HUDEP-2 (cell line): Measurements from ENCODE around the gene ARHGEF28.
A peak's percentile ranks its signal among the peaks of the same experiment; 100 is the strongest.

ENCODE experiments used
- DNase-seq, 76 experiments: peaks; one replicate each; lab custom pipeline; 2025; ENCODE audit not compliant: unreplicated experiment in 76 of 76; lab: John Stamatoyannopoulos, UW

The ARHGEF28 gene

DNA sequence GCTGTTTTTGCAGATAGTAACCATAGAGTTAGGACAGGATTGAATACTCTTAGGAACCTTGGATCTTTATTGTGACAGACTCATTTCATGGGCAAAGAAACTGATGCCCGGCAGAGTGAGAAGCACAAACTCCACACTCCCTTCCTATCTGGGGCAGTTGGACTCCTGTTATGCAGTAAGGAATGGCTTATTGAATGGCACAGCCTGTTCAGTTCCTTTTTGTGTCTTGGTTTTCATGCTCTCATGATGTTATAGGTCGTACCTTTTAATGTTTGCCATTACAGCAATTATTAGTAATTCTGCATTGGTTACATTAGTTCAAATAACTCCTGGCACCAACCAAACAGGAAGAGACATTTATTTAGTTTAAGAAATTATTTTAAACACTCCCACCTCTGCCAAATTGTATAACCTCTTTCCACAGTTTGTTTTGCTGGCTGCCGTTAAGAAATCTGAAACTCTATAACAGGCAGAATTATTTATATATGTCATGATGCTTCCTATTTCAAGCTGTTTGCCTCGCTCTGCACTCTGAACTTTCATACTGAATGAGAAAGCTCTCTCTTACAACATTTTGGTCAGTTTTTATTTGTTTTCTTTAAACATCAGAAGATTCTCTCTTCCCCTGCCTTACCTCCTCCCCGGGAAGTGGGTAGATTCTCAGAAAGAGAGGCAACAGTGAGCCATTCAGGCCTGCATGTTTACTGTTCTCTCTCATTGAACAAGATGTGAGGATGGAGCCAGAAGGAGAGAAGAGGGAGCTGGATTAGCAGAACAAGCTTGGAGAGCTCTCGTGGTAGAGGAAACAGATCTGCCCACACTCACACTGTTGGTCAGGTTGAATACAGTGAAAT lies 144.4 kb downstream of the ARHGEF28 start:
- DNase-seq: no peak

DNA sequence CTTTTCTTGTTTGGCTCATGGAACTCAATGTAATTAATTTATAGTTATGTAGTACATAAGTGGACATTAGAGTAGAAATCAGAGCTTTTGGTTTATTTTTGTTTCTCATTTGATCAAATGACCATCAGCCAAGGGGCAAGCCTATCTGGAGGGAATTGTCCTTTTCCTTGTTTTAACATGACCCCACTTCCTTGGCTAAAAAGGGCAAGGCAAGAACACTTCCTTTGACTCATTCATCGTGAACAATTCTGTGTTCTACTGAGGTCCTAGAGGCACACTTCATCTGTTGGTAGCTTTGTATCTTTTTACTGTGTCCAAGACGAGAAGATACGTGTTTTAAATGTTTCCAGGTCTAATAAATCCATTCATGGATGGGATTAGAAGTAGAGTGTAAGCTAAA lies 148.9 kb downstream of the ARHGEF28 start:
- no peak for DNase-seq

DNA sequence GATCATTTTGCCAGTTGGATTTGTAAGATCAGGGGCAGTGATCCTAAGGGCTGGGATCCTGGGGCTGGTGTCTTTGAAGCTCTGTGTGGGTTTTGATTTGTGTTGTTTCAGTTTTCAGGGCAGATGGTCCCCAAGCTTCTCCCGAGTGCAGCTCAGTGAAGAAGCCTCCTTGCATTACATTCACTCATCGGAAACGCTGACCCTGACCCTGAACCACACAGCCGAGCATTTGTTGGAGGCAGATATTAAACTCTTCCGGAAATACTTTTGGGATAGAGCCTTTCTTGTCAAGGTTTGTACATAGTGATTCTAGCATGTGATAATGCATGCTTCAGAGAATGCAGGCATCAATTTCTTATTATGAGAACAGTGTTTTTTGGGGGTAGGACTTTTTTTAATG lies 150.4 kb downstream of the ARHGEF28 start:
- no peak for DNase-seq

DNA sequence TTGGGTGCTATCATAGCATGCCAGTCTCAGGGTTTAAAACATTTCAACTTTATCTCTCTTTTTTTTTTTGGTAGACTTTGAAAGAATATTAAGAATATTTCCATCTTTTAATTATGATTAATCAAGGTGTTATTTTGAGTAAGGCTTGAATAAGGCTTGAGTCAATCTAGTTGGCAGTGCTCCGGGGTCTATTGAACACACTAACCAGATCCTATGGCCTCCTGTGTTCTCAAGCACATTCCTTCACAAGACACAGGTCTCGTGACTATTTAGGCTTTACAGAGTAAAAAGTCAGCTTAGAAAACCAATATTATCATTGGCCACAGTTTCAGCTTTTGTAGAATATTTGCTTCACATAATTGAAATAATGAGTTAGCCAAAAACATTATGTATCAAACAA lies 151.2 kb downstream of the ARHGEF28 start:
- DNase-seq: no peak

DNA sequence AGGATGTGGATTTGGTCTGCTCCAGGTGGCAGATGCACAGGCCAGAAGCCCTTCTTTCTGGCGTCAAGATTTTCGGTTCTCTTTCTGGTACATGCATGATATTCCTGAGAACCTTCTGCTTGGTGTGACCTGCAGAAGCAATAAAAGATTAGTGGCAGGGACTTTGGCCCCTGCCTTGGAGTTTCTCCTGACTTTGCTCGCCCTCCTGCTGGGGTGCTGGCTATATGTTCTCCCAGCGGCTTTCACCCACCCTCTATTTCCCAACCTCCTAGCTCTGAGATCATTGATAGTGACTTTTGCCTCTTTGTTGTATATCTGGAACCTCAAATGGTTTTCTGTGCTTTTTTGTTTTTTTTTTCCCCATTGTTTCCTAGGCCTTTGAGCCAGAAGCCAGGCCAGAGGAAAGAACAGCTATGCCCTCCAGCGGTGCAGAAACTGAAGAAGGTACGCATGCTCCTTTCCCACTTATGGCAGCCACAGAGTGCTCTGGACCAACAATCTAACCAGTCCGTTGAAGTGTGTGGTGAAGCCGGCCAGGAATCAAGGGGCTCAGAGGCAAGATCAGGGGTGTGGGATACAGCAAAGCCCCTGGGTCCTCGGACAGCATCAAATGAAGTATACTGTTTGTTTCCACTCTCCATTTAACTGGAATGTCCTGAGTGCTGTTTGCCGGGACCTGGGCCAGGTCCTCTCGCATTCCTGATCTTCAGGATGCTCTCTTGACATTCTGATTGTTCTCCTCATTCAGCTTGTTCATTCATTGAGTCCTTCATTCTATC lies 154.5 kb downstream of the ARHGEF28 start:
- no peak for DNase-seq

DNA sequence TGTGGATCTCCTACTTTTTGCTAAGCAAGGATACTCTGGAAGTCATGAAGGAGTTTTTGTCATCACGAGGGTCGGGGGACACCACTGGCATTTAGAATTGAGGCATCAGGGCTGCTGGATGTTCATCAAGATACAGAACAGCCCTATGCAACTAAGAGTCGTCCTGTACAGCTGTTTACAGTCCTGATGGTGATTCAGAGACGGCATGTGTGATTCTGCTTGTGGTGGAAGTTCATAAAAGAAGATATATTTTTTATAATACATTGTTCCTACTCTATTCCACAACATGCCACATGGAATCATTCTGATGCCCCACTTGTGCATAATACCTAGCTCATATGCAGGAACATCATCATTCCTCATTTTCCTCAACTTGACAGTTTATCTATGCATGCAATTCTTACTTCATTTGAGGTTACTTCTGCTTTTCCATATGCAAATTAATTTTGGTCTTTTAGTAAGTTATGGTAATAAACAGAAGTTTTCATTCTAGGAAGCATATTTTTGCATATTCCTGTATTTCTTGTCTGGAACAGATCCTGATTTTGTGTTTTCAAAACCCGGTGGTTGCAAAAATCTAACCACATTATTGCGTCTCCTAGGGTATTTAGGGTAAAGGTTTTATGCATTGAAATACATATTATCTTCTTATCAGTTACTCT lies 155.2 kb downstream of the ARHGEF28 start:
- no peak for DNase-seq

DNA sequence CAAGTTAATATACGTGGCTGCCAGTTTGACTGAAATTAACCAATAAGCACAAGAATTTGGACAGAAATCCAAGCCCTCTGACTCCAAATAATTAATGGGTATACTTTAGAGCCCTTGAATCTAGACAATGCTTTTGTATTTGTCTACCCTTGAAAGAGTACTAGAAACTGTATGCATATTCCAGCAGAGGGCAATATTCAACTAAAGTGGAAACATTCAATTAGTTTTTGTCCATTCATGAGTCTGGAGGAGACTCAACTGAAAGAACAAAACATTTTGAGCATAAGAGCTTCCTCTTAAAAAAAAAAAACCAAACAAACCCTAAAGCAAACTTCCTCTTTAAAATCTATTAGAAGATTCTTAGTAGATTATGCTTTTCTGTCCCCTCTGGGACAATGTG lies 157.8 kb downstream of the ARHGEF28 start:
- no peak for DNase-seq

DNA sequence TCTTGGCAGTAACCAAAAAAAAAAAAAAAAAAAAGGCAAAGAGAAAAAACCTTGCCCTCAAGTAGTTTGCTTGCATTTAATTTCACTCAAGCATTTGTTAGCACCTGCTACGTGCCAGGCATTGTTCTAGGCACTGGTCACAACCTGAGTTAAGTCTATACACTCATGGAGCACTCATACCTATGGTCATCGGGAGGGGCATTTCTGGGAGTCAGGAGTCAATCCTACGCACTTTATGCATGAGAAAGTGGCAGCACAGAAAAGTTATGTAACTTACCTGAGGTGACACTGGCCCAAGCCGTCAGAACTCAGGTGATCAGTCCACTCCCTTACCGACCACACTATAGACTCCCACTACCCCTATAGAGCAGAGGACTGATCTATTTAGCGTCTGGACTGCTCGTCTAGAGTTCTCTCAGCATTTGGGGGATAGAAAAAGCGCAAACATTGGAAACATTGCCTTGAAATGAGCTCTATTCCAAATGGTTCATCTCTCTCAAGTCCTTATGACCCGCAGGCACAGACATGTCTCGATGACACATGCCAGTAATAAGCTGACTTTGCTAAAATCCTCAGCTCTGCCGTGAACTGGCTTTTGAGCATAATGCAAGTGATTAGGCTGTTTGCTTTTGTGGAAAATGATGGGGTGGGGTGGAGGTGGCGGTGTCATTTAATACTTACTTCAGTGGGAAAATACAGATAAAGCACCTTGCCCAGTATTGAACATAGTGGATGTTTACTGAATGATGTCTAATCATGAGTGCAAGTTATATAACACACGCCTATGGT lies 160.2 kb downstream of the ARHGEF28 start:
- no peak for DNase-seq

DNA sequence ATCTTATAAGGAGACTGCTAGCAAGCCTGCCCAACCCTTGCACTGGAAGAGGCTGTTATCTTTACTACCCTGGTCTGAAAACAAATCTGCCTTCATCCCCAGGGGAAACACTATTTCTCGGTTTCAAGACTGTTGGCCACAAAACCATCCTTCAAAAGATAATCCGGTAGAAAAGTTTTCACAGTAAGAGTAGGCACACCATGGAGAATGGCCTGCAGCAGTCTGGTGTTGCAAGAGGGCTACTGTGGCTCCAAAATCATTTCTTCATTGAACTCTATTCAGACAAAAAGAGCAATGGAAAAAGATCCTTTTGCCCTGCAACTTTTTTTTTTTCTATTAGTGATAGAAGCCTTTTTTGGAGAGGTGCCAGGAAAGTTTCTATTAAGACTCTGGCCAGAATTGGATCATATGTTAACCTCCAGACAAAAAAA lies 163.9 kb downstream of the ARHGEF28 start:
- no peak for DNase-seq

DNA sequence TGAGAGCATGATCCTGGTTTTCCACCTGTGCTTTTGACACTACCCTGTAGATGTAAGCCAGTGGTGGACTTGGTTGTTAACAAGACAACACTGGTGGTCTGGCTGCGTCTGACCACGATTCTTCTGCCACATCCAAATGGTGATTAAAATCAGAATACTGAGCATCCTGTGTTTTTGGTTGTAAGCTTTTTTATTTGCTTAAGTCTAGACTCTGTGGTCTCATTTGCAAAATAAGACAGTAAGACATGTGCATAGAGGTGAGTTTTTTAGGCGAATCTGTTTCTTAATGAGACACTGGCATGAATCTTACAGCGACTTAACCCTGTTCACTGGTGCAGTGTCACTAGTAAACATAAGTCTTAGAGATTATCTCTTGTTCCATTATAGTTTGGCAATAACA lies 165.4 kb downstream of the ARHGEF28 start:
- no peak for DNase-seq

DNA sequence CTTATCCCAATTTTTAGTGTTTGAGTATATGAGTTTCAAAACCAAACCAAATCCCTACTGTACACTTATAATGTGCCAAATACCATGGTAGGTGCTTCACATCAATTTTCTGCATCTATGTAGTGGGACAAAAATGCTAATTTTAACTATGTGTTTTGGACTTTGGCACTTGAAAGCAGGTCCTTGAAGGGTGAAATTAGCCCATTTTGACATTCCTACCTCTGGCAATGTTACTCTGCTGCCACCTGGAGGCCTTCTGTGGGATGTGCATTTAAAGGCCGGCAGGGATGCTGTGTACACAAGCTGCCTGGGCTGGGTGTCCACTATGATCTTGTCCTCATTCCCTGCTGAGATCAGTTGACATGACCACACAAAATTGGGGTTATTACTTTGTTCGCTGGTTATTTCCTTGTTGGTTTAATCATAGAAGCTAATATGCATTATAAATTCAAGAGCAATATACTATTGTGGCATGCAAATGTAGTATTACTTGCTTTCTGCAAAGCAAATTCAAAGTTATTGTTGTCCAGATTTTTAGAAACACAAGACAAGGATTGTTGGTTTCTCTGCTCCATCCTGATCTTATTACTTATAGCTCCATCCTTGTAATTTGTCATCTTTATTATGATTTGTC lies 166.8 kb downstream of the ARHGEF28 start:
- DNase-seq: peak in 51 of 76 experiments; percentile 1 to 70 (median 26)

DNA sequence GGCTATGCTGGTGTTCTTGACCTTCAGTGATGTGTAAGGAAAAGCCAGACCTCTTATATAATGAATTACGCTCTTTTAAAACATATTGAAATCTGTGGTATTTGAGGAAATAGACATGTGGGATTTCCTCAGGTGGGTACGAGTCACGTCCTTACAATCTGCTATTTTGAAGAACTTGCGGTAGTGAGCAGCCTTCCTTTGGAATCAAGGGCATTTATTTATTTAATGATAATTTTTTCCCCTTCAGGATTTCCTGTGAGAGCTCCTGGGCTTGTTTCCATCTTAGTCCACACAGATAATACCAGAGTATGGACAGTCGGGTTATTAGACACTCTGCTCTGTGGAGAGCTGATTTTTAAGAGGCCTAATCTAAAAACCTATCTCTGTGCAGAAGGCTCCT lies 167.9 kb downstream of the ARHGEF28 start:
- no peak for DNase-seq

DNA sequence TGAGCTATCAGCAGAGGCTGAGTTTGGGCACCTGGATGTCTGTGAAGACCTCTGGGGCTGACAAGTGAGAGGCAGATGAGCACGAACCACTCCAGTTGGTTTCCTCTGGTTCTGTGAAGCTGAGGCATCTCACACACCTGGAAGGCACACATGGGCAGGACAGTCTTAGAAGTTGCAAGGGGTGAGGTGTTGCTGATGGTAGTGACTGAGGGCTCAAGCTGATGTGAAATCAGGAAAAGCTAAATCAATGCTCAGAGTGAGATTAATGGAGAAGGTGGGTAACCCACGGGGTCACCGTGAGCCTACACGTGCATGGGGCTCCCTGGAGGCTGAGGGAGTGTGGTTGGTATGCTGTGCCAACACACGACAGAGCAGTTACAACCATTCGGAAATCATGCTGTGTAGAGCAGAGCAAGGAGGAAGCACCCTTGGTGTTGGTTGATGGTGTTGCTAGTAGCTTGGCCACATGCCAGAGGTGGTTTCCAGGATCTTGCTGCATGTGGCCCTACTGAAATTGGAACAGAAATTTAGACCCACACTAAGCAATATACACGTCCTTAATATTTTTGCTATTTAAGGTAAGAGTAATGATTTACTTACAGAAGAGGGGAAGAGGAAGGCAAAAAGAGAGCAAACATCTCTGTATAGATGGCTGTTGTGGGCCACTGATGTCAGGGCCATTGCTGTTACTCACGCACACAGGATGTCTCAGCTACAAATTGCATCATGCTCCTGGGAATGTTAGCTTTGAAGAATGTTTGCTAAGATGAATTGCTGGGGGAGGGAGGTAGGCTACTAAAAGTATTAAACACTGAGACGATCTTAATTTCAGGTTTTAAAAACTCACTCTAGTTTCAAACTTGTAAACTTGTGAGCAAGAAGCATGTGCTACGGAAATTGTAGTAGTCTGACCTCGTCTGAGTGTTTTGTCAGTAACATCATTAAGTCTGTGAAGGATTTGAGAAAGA lies 170.5 kb downstream of the ARHGEF28 start:
- peak in 1 of 76 experiments; percentile 7 for DNase-seq

DNA sequence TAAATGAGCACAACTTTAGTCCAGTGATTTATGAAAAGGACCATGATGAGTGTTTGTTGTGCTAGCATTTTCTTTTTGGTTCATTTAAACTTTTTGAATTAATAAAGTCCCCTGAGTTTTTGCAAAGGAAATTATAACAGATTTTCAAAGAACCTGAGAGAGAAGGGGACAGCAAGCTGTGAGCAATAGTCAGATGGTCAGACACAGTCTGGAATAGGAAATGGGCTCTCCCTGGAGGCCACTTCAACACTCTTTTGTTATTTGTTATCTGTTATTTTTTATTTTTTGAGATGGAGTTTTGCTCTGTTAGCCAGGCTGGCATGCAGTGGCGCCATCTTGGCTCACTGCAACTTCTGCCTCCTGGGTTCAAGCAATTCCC lies 171.1 kb downstream of the ARHGEF28 start:
- no peak for DNase-seq

DNA sequence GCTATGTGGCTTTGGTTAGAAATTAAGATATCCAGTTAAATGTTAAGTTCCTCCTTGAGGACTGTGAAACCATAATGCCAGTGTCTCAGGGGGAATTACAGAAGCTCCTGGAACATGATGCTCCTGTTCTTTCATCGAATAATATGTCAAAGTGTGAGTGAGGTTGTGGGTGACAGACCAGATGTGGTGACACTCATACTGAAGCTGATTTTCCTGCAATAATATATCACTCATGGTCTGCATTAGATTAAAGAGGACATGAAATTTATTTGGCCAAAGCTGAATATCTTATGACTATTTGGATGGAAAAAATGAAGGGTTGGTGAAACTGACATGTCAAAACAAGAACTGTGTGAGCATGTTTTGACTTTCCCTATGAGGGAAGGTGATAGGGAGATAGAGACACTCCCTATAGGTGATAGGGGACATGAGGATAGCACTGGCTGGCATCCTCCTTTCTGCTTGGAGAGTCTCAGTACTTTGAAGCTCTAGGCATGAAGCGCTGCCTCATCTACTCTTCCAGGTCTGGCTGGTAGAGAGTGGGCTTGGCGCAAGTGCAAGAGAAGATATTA lies 173.5 kb downstream of the ARHGEF28 start:
- DNase-seq: no peak

DNA sequence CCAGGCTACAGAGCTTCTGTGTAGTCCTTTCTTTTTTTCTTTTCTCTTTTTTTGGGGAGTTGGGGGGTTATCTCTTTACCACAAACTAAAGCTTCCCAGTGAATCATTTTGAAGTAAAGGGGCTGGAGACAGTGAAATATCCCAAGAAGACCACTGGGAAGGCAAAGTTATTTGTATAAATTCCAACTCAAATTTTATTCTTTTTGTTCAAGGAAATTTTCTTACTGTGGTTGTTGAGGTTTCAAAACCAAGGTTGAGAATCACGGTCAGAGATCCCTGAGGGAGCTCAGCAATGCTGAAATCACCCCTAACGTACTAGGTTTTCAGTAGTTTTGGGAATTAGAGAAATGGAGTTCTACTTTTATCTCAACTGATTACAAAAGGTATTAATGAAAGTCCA lies 175.7 kb downstream of the ARHGEF28 start:
- DNase-seq: no peak

DNA sequence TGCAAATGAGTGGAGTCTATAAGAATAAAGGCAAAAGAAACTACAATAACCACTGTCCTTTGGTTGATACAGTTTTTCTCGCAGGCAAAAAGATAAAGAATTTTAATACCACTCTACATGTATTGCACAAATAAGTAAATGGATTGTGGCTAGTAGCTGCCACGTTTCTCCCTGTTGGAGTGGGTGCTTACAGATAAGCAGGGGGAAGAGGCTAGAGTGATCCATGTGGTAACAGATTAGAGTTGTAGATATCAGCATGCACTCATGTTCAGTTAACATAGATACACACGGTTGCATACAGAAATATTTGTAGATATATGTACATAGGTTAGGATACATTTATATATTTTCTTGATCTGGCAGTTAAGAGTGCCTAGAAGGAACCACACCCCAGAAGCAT lies 179.5 kb downstream of the ARHGEF28 start:
- peak in 21 of 76 experiments; percentile 1 to 65 (median 13) for DNase-seq

DNA sequence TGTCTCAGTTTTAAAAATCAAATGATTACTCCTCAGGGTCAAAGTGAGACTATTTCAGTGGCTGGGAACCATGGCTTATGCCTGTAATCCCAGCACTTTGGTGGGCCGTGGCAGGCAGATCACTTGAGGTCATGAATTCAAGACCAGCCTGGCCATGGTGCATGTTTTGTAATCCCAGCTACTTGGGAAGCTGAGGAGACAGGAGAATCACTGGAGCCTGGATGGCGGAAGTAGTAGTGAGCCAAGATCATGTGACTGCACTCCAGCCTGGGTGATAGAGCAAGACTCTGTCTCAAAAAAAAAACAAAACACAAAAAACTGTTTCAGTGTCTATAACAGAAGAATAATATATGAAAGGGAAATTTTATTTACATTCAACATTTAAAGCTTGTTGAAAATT lies 182.9 kb downstream of the ARHGEF28 start:
- DNase-seq: no peak

DNA sequence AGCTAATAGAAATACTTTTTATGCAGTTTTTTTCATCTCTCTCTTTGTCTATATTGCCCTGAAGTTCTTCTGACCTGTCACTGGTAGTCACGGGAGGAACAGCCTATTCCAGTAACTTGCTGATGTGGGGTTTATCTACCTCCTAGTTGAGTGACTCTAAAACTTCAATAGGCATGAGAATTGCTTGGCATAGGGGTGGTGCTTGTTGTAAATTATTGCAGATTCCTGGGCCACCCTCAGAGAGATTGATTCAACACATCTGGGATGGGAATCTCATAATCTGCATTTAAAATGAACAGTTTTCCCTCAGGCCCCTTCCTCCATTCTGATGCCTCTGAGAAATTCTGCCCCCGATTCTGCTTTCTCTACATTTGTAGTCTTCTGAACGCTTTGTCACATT lies 184.4 kb downstream of the ARHGEF28 start:
- no peak for DNase-seq
